K562 (cell line): ENCODE measurements around the gene SDSL. TPM values are rescaled to one million over a fixed set of nuclear protein-coding genes. Genes with fewer than 3 reads are reported as not detected.

Experiments
- ATAC-seq: fragments of 200-7000 bp; cut with Tn5 transposase; 3 replicates; pipeline ENCODE4 v1.9.1; 2020; ENCODE audit warnings: moderate library complexity
- BruUV-seq: library from RNA; stranded (reverse); fragments of 400-500 nt; replicated peaks from 2 replicates; lab custom pipeline; 2021; lab: Mats Ljungman, UMichigan
- CTCF ChIA-PET: fragments of 300-600 bp; formaldehyde crosslinking; extraction: SDS; loops from one replicate; lab custom pipeline; 2021; ENCODE audit warnings: low intra/inter-chr PET ratio; lab: Yijun Ruan, JAX
- POLR2A ChIA-PET: fragments of 300-600, 350-650 bp; sonication (Branson Sonifier 250); formaldehyde crosslinking; extraction: SDS; loops from one replicate; lab custom pipeline; 2021; ENCODE audit warnings: antibody characterized with exemption, inconsistent platforms; lab: Yijun Ruan, JAX
- DNase-seq, 4 experiments: peaks; one replicate each; pipeline versions ENCODE4 v3.0.0 to v3.0.0-alpha.2; 2011 to 2018; ENCODE audit warnings: low spot score in 3 of 4, mixed read lengths in 3 of 4; ENCODE audit errors: extremely low read depth in 1 of 4
- FAIRE-seq: peaks from 2 replicates; lab custom pipeline; 2011; peaks lifted over from hg19 to GRCh38; lab: Jason Lieb, UNC
- H2AFZ ChIP-seq: 2 replicates; pipeline ENCODE4 v1.6.0; 2011; ENCODE audit warnings: low read depth, low read length, control low read depth, inconsistent platforms
- H3K27ac ChIP-seq: fragments of 200-600 bp; 3 replicates; pipeline ENCODE4 v1.8.0; 2011; ENCODE audit warnings: low read depth, mild to moderate bottlenecking, control low read depth, inconsistent platforms, low read length, moderate library complexity, mixed read lengths; ENCODE audit errors: extremely low read depth
- H3K27me3 ChIP-seq, 2 experiments: fragments of 300-600 bp in 1 of 2; 2 replicates in 1 of 2; 3 replicates in 1 of 2; pipeline versions ENCODE4 v1.6.0 to v1.8.0; 2011; ENCODE audit warnings: inconsistent platforms in 2 of 2, low read length in 2 of 2, mild to moderate bottlenecking in 1 of 2, mixed read lengths in 1 of 2, moderate library complexity in 1 of 2; ENCODE audit not compliant: control insufficient read depth in 2 of 2, insufficient read depth in 2 of 2
- H3K36me3 ChIP-seq: fragments of 300-600 bp; 3 replicates; pipeline ENCODE4 v1.8.0; 2011; ENCODE audit warnings: mild to moderate bottlenecking, low read length, inconsistent platforms; ENCODE audit not compliant: control insufficient read depth, insufficient read depth
- H3K4me1 ChIP-seq, 2 experiments: fragments of 200-600 bp in 1 of 2; replicated peaks in 1 of 2; 2 replicates in 1 of 2; 3 replicates in 1 of 2; pipeline versions ENCODE4 v1.5.1 to v1.8.0; 2011; ENCODE audit warnings: inconsistent platforms in 2 of 2, low read length in 2 of 2, mild to moderate bottlenecking in 1 of 2, mixed read lengths in 1 of 2, moderate library complexity in 1 of 2; ENCODE audit not compliant: control insufficient read depth in 2 of 2, insufficient read depth in 2 of 2
- H3K4me2 ChIP-seq: 2 replicates; pipeline ENCODE4 v1.6.1; 2011; ENCODE audit warnings: low read length, control low read depth, inconsistent platforms, mixed read lengths; ENCODE audit not compliant: insufficient read depth
- H3K4me3 ChIP-seq: fragments of 200-600 bp; sonication (generic), shearing (Covaris generic); 2 replicates; pipeline ENCODE4 v1.5.1; 2016; ENCODE audit warnings: control low read depth, inconsistent platforms
- H3K79me2 ChIP-seq: fragments of 200-600 bp; 3 replicates; pipeline ENCODE4 v1.8.0; 2011; ENCODE audit warnings: low read length, inconsistent platforms; ENCODE audit not compliant: control insufficient read depth, insufficient read depth
- H3K9ac ChIP-seq, 2 experiments: 2 replicates each; pipeline versions ENCODE4 v1.6.0 to v1.6.1; 2011; ENCODE audit warnings: low read depth in 2 of 2, low read length in 2 of 2, control low read depth in 1 of 2, inconsistent platforms in 1 of 2, mild to moderate bottlenecking in 1 of 2, mixed read lengths in 1 of 2; ENCODE audit not compliant: insufficient read depth in 1 of 2
- H3K9me1 ChIP-seq: one replicate; pipeline ENCODE4 v1.6.0; 2011; ENCODE audit warnings: inconsistent platforms, mild to moderate bottlenecking, low read length, moderate library complexity; ENCODE audit not compliant: control insufficient read depth, insufficient read depth
- H3K9me3 ChIP-seq: replicated peaks from 2 replicates; pipeline ENCODE4 v1.5.1; 2011; ENCODE audit warnings: low read depth, low read length, inconsistent platforms; ENCODE audit not compliant: control insufficient read depth, insufficient read depth
- H4K20me1 ChIP-seq: replicated peaks from 2 replicates; pipeline ENCODE4 v1.6.1; 2011; ENCODE audit warnings: low read length, inconsistent platforms, mixed read lengths; ENCODE audit not compliant: control insufficient read depth, insufficient read depth
- ZNF696 ChIP-seq: fragments of 250-450 bp; sonication (Bioruptor Pico); conservative IDR thresholded peaks from 2 replicates; pipeline ENCODE4 v1.4.0; 2020; ENCODE audit warnings: mild to moderate bottlenecking, moderate library complexity
- WGBS: fragments of 100-300 bp; shearing (Covaris generic); methylation state at CpG from one replicate; pipeline ENCODE4 v1.1.6; 2016; ENCODE audit warnings: low coverage, mixed read lengths; ENCODE audit not compliant: insufficient coverage; ENCODE audit errors: missing lambda C conversion rate; 5-methylcytosine and 5-hydroxymethylcytosine counted together
- in situ Hi-C: fragments of 300-500 bp; cut with MboI; formaldehyde crosslinking; loops from 4 replicates; pipeline ENCODE4 v1.15.0; 2018; ENCODE audit warnings: inconsistent platforms, mixed read lengths
- intact Hi-C: fragments of 100-400 bp; cut with micrococcal nuclease; formaldehyde crosslinking; loops from 2 replicates; pipeline ENCODE4 v1.14.2; 2022
- polyA plus RNA-seq, 8 experiments: library from polyadenylated mRNA; depleted of rRNA in 4 of 8; stranded (reverse) in 5 of 8; unstranded in 3 of 8; fragments of >200 nt; fragmentation: Nextera tagmentation in 2 of 8; fragmentation: Illumina TruSeq in 1 of 8; extraction: Ambion mirVana in 2 of 8; extraction: Trizol in 1 of 8; gene quantifications; 2 replicates each; pipeline versions ENCODE4 v1.2.1 to v1.2.3, GENCODE V29; 2011 to 2014; ENCODE audit warnings: inconsistent platforms in 1 of 8, missing spikeins in 1 of 8
- total RNA-seq, 7 experiments: library from RNA; depleted of rRNA in 6 of 7; stranded (reverse); fragments of >200 nt in 6 of 7; fragmentation: Illumina TruSeq in 2 of 7; extraction: Trizol in 2 of 7; gene quantifications; 2 replicates each; pipeline versions ENCODE4 v1.2.1 to v1.2.3, GENCODE V29; 2011 to 2021; ENCODE audit warnings: low replicate concordance in 1 of 7
- TF ChIP-seq, protein P1 (sequence below): fragments of 250-450 bp; sonication (Bioruptor Pico); IDR thresholded peaks from 2 replicates; pipeline ENCODE4 v1.8.0; 2021; ENCODE audit warnings: borderline replicate concordance, mild to moderate bottlenecking, moderate library complexity; ENCODE audit not compliant: poor library complexity, severe bottlenecking

Gene SDSL
- total and polyA plus RNA-seq, 9 of the 15 experiments (the other 6 are each of a cell fraction or from before 2014, with no cell fraction given): 0.31 to 11.0 (median 7.4) TPM

- Histone ChIP-seq H3K9ac (no peak overlapping the region), H3K4me3 (no peak overlapping the region), H3K36me3 (peaks cover 56% of the 10 kb centered on the region; the same call in 2 of the 3 replicates), H3K79me2 (no peaks in the 10 kb centered on the region), H2AFZ (no peak overlapping the region), H3K27me3 (no peaks in the 10 kb centered on the region), H3K4me1 (peaks cover 0 to 3% of the 10 kb centered on the region in 2 experiments; a peak in 1 of 5 replicates), H3K9me1 (no peaks in the 10 kb centered on the region), H4K20me1 (no peaks in the 10 kb centered on the region), H3K9me3 (no peaks in the 10 kb centered on the region), H3K27ac (no peak overlapping the region), H3K4me2 (no peak overlapping the region)
- FAIRE-seq (no peak), ATAC-seq (no peak), DNase-seq (no peak)
- intact Hi-C loops (no loop called here), in situ Hi-C loops (no loop called here)
- POLR2A ChIA-PET: no interaction called here
- TF ChIP-seq, protein P1, sequence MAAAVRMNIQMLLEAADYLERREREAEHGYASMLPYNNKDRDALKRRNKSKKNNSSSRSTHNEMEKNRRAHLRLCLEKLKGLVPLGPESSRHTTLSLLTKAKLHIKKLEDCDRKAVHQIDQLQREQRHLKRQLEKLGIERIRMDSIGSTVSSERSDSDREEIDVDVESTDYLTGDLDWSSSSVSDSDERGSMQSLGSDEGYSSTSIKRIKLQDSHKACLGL (CRISPR knock-in tag): no peak
- TF ChIP-seq ZNF696: no peak
- 96% methylated on average over 11 of the region's 12 CpGs for WGBS
- CTCF ChIA-PET: no interaction called here
- BruUV-seq: no TSS peak
Observed at GRCh38 chr12:113386866-113387566, 35.2 kb upstream of the SDSL start.

DNA sequence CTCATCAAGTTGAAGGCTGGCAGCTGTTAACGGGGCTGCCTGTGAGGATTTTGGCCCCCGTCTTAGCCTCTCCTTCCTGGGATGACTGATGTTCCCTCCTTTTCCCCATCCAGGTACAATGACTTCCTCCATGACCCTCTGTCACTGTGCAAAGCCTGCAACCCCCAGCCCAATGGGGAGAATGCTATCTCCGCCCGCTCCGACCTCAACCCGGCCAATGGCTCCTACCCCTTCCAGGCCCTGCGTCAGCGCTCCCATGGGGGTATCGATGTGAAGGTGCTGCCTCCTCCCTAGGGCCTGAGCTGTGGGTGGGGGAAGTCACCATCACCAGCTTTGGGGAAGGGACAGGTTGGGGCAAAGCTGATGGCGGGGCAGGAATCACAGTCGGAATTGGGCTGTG is 34.5 kb upstream of the SDSL start:
- H3K9me3 ChIP-seq: no peaks in the 10 kb centered on the region
- H3K36me3 ChIP-seq: peaks cover 50% of the 10 kb centered on the region; the same call in 2 of the 3 replicates
- H3K27me3 ChIP-seq: no peaks in the 10 kb centered on the region
- ChIA-PET CTCF (no interaction called here), POLR2A (no interaction called here)
- no peak overlapping the region for H3K4me3 ChIP-seq
- DNase-seq (no peak), ATAC-seq (no peak), FAIRE-seq (no peak)
- peaks cover 0 to 3% of the 10 kb centered on the region in 2 experiments; a peak in 1 of 5 replicates for H3K4me1 ChIP-seq
- BruUV-seq: no TSS peak
- WGBS: 93% methylated on average over 8 of the region's 11 CpGs
- H3K79me2 ChIP-seq: no peaks in the 10 kb centered on the region
- H3K27ac ChIP-seq: no peak overlapping the region
- no peak overlapping the region for H3K4me2 ChIP-seq
- in situ Hi-C loops (no loop called here), intact Hi-C loops (no loop called here)
- H3K9ac ChIP-seq: 0 out of 4 replicates have a peak overlapping the region, but pooled peaks of 1 of the 2 experiments have one; percentile 33
- H2AFZ ChIP-seq: no peak overlapping the region
- H3K9me1 ChIP-seq: no peaks in the 10 kb centered on the region
- no peaks in the 10 kb centered on the region for H4K20me1 ChIP-seq
